Prostate gland (tissue), 2 donors: ENCODE results near the gene UBE2J2. TPM values are rescaled to one million over a fixed set of nuclear protein-coding genes. Genes with fewer than 3 reads are reported as not detected.

Source experiments
- DNase-seq: peaks from one replicate; pipeline ENCODE4 v3.0.0-alpha.2; 2019; ENCODE audit warnings: low spot score
- H3K27ac ChIP-seq, 2 donors: fragments of 200-600 bp; sonication (generic); 2 replicates each; pipeline ENCODE4 v1.5.1; 2017 to 2019
- H3K27me3 ChIP-seq: fragments of 200-600 bp; sonication (generic); replicated peaks from 2 replicates; pipeline ENCODE4 v1.5.1; 2019; ENCODE audit not compliant: insufficient read depth
- H3K36me3 ChIP-seq, 2 donors: fragments of 200-600 bp; sonication (generic); 1 replicate in 1 of 2; 2 replicates in 1 of 2; pipeline versions ENCODE4 v1.5.1 to v1.8.1; 2017 to 2019
- H3K4me1 ChIP-seq: fragments of 200-600 bp; sonication (generic); replicated peaks from 2 replicates; pipeline ENCODE4 v1.5.1; 2019
- H3K4me3 ChIP-seq, 2 donors: fragments of 200-600 bp; sonication (generic); 2 replicates each; pipeline ENCODE4 v1.5.1; 2017 to 2019
- H3K9me3 ChIP-seq: fragments of 200-600 bp; sonication (generic); 2 replicates; pipeline ENCODE4 v1.5.1; 2017
- CTCF ChIP-seq, 4 experiments: fragments of 200-600 bp in 2 of 4; fragments of 450-650 bp in 2 of 4; sonication (generic) in 2 of 4; IDR thresholded peaks; 1 replicate in 3 of 4; 2 replicates in 1 of 4; pipeline ENCODE4 v1.5.1; 2016 to 2019; ENCODE audit warnings: antibody characterized with exemption in 4 of 4, mild to moderate bottlenecking in 2 of 4, moderate library complexity in 2 of 4
- POLR2A ChIP-seq: fragments of 450-650 bp; IDR thresholded peaks from one replicate; pipeline ENCODE4 v1.6.1; 2016; ENCODE audit warnings: antibody characterized with exemption, mild to moderate bottlenecking
- POLR2AphosphoS5 ChIP-seq: sonication (generic); formaldehyde crosslinking; IDR thresholded peaks from one replicate; pipeline ENCODE4 v1.6.1; 2017; ENCODE audit warnings: antibody characterized with exemption
- WGBS: methylation state at CpG from one replicate; pipeline ENCODE4 v1.1.5; 2018; 5-methylcytosine and 5-hydroxymethylcytosine counted together
- intact Hi-C: fragments of 100-400 bp; cut with DNase I; formaldehyde crosslinking; loops from one replicate; pipeline ENCODE4 v1.14.2; 2022
- total RNA-seq, 2 donors: library from RNA; depleted of rRNA; stranded (reverse); fragments of >200 nt; gene quantifications; one replicate each; pipeline ENCODE4 v1.1.0, GENCODE V29; 2016

Gene UBE2J2
- total RNA-seq, 2 donors from 2014 or later: 56.0 to 79.4 TPM

- peaks cover 0 to 39% of the 10 kb centered on the region in 2 donors for H3K36me3 ChIP-seq
These were observed 41.8 kb upstream of the UBE2J2 start for GRCh38 chr1:1315435-1315954.

DNA sequence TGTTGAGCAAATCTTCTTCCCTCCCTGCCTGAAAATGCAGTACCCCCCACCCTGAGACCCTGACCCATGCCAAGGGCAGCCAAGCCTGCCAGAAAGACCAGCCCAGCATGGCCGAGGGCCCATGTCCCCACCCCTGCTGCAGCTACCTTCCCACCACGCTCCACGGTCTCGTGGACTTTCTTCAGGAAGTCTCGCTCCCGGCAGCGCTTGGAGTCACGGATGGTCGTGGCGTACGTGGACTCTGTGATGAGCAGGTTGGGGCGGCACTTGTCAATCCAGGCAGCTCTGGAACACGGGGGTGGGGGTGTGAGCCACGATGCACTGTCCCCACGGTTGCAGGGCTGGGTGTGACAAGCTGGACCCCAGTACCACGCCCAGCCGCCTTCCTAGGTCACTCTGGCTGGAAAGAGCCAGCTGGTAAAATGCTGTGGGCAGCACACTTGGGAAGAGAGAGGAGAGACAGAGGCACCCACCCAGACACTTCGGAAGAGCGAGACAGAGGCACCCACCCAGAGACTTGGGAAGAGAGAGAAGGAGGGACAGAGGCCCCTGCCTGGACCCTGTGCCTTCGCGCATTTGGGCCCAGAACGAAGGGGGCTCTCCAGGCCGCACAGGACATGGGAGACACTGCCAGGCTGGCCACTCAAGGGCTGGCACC is 41.2 kb upstream of the UBE2J2 start:
- no peaks in the 10 kb centered on the region for H3K9me3 ChIP-seq
- H3K36me3 ChIP-seq: peaks cover 0 to 39% of the 10 kb centered on the region in 2 donors
- H3K4me3 ChIP-seq: no peak overlapping the region
- no peak overlapping the region for H3K27ac ChIP-seq
- no peaks in the 10 kb centered on the region for H3K27me3 ChIP-seq
- no peak for DNase-seq
- TF ChIP-seq POLR2A: no peak
- TF ChIP-seq CTCF (IDR thresholded peaks at IDR 0.05): no peak
- TF ChIP-seq POLR2AphosphoS5: no peak
- WGBS: 91% methylated on average over 23 of the region's 23 CpGs
- H3K4me1 ChIP-seq: peaks cover 19% of the 10 kb centered on the region
- intact Hi-C loops: no loop called here

More at GRCh38 chr1:1315435-1315954, 41.8 kb upstream of the UBE2J2 start:
- intact Hi-C loops: no loop called here
- H3K27ac ChIP-seq: no peak overlapping the region
- TF ChIP-seq CTCF (IDR thresholded peaks at IDR 0.05): no peak
- TF ChIP-seq POLR2AphosphoS5: no peak
- no peak for TF ChIP-seq POLR2A
- H3K4me1 ChIP-seq: peaks cover 12% of the 10 kb centered on the region
- DNase-seq: no peak
- H3K27me3 ChIP-seq: no peaks in the 10 kb centered on the region
- H3K9me3 ChIP-seq: no peaks in the 10 kb centered on the region
- H3K4me3 ChIP-seq: no peak overlapping the region
- 52% methylated on average over 15 of the region's 26 CpGs for WGBS

DNA sequence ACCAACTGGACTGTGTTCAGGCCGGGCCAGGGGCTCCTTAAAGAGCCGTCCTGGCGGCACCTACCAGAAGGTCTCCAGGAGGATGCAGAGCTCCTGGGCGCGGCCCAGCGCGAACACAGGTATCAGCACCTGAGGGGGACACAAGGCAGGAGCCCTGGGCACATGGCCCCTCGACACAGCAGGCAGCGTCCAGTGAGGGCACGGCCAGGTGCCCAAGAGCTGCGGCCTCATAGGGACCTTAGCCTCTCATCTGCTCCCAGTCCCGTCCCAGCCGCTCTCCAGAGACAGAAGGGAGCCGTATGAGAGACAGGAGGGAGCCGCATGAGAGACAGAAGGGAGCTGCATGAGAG is 40.6 kb upstream of the UBE2J2 start:
- Histone ChIP-seq H3K27ac (no peak overlapping the region), H3K36me3 (peaks cover 0 to 38% of the 10 kb centered on the region in 2 donors), H3K9me3 (no peaks in the 10 kb centered on the region), H3K4me1 (peaks cover 25% of the 10 kb centered on the region), H3K27me3 (no peaks in the 10 kb centered on the region), H3K4me3 (no peak overlapping the region)
- intact Hi-C loops: no loop called here
- no peak for TF ChIP-seq POLR2A
- TF ChIP-seq CTCF (IDR thresholded peaks at IDR 0.05): no peak
- no peak for TF ChIP-seq POLR2AphosphoS5
- DNase-seq: no peak
- WGBS: 87% methylated on average over 15 of the region's 15 CpGs

DNA sequence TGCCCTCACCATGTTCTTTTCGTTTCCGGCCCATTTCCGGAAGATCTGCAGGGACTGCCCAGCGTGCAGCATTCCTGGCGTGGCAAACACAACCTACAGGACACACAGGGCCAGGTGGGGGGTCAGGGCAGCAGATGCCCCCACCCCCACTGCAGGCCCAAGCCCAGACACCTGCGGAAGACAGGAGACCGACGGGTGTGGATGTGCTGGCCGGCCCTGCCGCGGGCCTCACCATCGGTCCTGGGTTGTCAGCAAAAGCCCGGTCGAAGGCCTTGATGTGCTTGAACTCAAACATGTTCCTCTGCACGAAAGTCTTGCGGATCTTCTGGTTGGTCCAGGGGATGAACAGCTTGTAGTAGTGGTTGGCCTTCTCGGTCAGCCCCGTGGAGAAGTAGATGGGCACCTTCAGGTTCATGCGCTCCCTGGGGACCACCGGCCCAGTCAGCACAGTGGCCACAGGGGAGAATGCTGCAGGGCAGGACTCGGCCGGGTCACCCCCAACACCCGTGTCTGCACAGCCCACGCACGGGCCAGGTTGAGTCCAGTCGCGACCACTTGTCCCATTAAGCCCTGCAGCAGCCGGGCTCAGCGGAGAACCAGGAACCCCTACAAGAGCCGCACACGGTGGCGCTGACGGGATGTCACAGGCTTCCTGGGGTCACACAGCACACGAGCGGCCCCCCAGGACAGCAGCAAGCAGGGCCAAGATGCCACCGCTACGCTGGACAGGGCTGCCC is 40.0 kb upstream of the UBE2J2 start:
- no peak for TF ChIP-seq POLR2A
- TF ChIP-seq POLR2AphosphoS5: no peak
- peaks cover 23% of the 10 kb centered on the region for H3K4me1 ChIP-seq
- DNase-seq: no peak
- no peaks in the 10 kb centered on the region for H3K9me3 ChIP-seq
- H3K36me3 ChIP-seq: peaks cover 0 to 33% of the 10 kb centered on the region in 2 donors
- H3K27me3 ChIP-seq: no peaks in the 10 kb centered on the region
- intact Hi-C loops: no loop called here
- WGBS: 85% methylated on average over 28 of the region's 37 CpGs
- H3K4me3 ChIP-seq: no peak overlapping the region
- H3K27ac ChIP-seq: no peak overlapping the region

GRCh38 chr1:1312450-1313314 is 39.0 kb upstream of the UBE2J2 start:
- H3K9me3 ChIP-seq: no peaks in the 10 kb centered on the region
- peaks cover 18% of the 10 kb centered on the region for H3K4me1 ChIP-seq
- 92% methylated on average over 30 of the region's 49 CpGs for WGBS
- H3K27ac ChIP-seq: no peak overlapping the region
- no peaks in the 10 kb centered on the region for H3K27me3 ChIP-seq
- peaks cover 0 to 33% of the 10 kb centered on the region in 2 donors for H3K36me3 ChIP-seq
- TF ChIP-seq POLR2AphosphoS5 (no peak), CTCF (IDR thresholded peaks at IDR 0.05) (no peak), POLR2A (no peak)
- DNase-seq: no peak
- H3K4me3 ChIP-seq: no peak overlapping the region
- intact Hi-C loops: no loop called here
